B cell (primary cell): ENCODE results near the gene SLC35A2. TPM values are rescaled to one million over a fixed set of nuclear protein-coding genes. Genes with fewer than 3 reads are reported as not detected.

Source experiments
- ATAC-seq: fragments of 200-7000 bp; cut with Tn5 transposase; one replicate; pipeline ENCODE4 v1.10.0; 2021; ENCODE audit warnings: low read depth, mild to moderate bottlenecking, moderate number of reproducible peaks, moderate library complexity
- CTCF ChIA-PET: fragments of 350-600 bp; sonication (Branson Sonifier 250); formaldehyde crosslinking; loops from one replicate; lab custom pipeline; 2021; ENCODE audit warnings: antibody characterized with exemption, inconsistent platforms; lab: Charles Lee
- POLR2A ChIA-PET: fragments of 350-600 bp; sonication (Branson Sonifier 250); formaldehyde crosslinking; loops from one replicate; lab custom pipeline; 2021; ENCODE audit warnings: antibody characterized with exemption; lab: Charles Lee
- DNase-seq: peaks from one replicate; pipeline ENCODE4 v3.0.0; 2013
- H2AFZ ChIP-seq: 2 replicates; pipeline ENCODE4 v1.6.1; 2012; ENCODE audit warnings: mild to moderate bottlenecking, low read depth, low read length; ENCODE audit not compliant: insufficient read depth, poor library complexity, severe bottlenecking
- H3K27ac ChIP-seq, 2 donors: 1 replicate in 1 of 2; 2 replicates in 1 of 2; pipeline ENCODE4 v1.5.1; 2012 to 2013; ENCODE audit warnings: low read length in 2 of 2, mild to moderate bottlenecking in 2 of 2, moderate library complexity in 1 of 2
- H3K27me3 ChIP-seq, 4 experiments: fragments of 200-600 bp in 1 of 4; sonication (generic) in 1 of 4; replicated peaks in 1 of 4; 1 replicate in 2 of 4; 2 replicates in 2 of 4; pipeline versions ENCODE4 v1.6.1 to v1.7.0; 2013 to 2016; ENCODE audit warnings: low read length in 3 of 4, mild to moderate bottlenecking in 2 of 4, mixed read lengths in 1 of 4, moderate library complexity in 1 of 4; ENCODE audit not compliant: insufficient read depth in 4 of 4, control insufficient read depth in 3 of 4; ENCODE audit errors: control extremely low read depth in 1 of 4
- H3K36me3 ChIP-seq, 2 experiments: replicated peaks in 1 of 2; 1 replicate in 1 of 2; 2 replicates in 1 of 2; pipeline versions ENCODE4 v1.6.1 to v1.7.1; 2013; ENCODE audit warnings: low read length in 1 of 2; ENCODE audit not compliant: insufficient read depth in 2 of 2, control insufficient read depth in 1 of 2; ENCODE audit errors: control extremely low read depth in 1 of 2, extremely low read depth in 1 of 2
- H3K4me1 ChIP-seq, 2 donors: fragments of 200-600 bp in 1 of 2; sonication (generic) in 1 of 2; 1 replicate in 1 of 2; 2 replicates in 1 of 2; pipeline versions ENCODE4 v1.5.1 to v1.6.1; 2013 to 2017; ENCODE audit warnings: low read length in 2 of 2; ENCODE audit not compliant: control insufficient read depth in 2 of 2, insufficient read depth in 2 of 2
- H3K4me2 ChIP-seq: replicated peaks from 2 replicates; pipeline ENCODE3; 2012; ENCODE audit warnings: mild to moderate bottlenecking, low read depth, low read length; ENCODE audit not compliant: poor library complexity, severe bottlenecking
- H3K4me3 ChIP-seq, 5 experiments: fragments of 200-600 bp in 1 of 5; sonication (generic) in 1 of 5; 1 replicate in 3 of 5; 2 replicates in 2 of 5; pipeline versions ENCODE4 v1.5.1 to v1.7.0; 2011 to 2016; ENCODE audit warnings: low read length in 4 of 5, mild to moderate bottlenecking in 4 of 5, low read depth in 2 of 5, control low read depth in 1 of 5, moderate library complexity in 1 of 5; ENCODE audit not compliant: insufficient read depth in 1 of 5; ENCODE audit errors: control extremely low read depth in 1 of 5, extremely low read depth in 1 of 5
- H3K79me2 ChIP-seq: fragments of 200-600 bp; sonication (generic); one replicate; pipeline ENCODE4 v1.6.0; 2016; ENCODE audit warnings: low read length; ENCODE audit not compliant: control insufficient read depth, insufficient read depth
- H3K9ac ChIP-seq: fragments of 200-600 bp; sonication (generic); 2 replicates; pipeline ENCODE4 v1.6.1; 2017; ENCODE audit warnings: mild to moderate bottlenecking, low read length, moderate library complexity
- H3K9me3 ChIP-seq, 3 donors: one replicate each; pipeline versions ENCODE4 v1.6.1 to v1.7.1; 2013; ENCODE audit warnings: low read length in 2 of 3; ENCODE audit not compliant: control insufficient read depth in 2 of 3, insufficient read depth in 1 of 3; ENCODE audit errors: control extremely low read depth in 1 of 3
- H4K20me1 ChIP-seq: 2 replicates; pipeline ENCODE4 v1.6.0; 2012; ENCODE audit warnings: mild to moderate bottlenecking, low read length; ENCODE audit not compliant: insufficient read depth, control insufficient read depth, poor library complexity, severe bottlenecking
- H3K27ac Mint-ChIP-seq: one replicate; pipeline ENCODE4 v1.8.0; 2021; ENCODE audit warnings: mixed read lengths
- H3K27me3 Mint-ChIP-seq: one replicate; pipeline ENCODE4 v1.8.0; 2021; ENCODE audit warnings: mixed read lengths
- H3K4me1 Mint-ChIP-seq: one replicate; pipeline ENCODE4 v1.8.0; 2021; ENCODE audit warnings: mixed read lengths
- H3K4me3 Mint-ChIP-seq: one replicate; pipeline ENCODE4 v1.8.0; 2021; ENCODE audit warnings: mixed read lengths
- H3K9me3 Mint-ChIP-seq: one replicate; pipeline ENCODE4 v1.8.0; 2022; ENCODE audit warnings: mixed read lengths; ENCODE audit not compliant: insufficient read depth
- EZH2 ChIP-seq: IDR thresholded peaks from 2 replicates; pipeline ENCODE4 v1.6.1; 2012; ENCODE audit warnings: borderline replicate concordance, low read depth, mild to moderate bottlenecking, moderate library complexity, low read length; ENCODE audit not compliant: insufficient read depth, poor library complexity, severe bottlenecking
- WGBS: methylation state at CpG from one replicate; pipeline ENCODE4 v1.1.5; 2013; ENCODE audit warnings: missing lambda C conversion rate; ENCODE audit not compliant: insufficient coverage; 5-methylcytosine and 5-hydroxymethylcytosine counted together
- intact Hi-C: fragments of 100-400 bp; cut with micrococcal nuclease; formaldehyde crosslinking; loops from one replicate; pipeline ENCODE4 v1.10.0; 2022
- polyA plus RNA-seq: library from polyadenylated mRNA; depleted of rRNA; stranded (reverse); fragments of >200 nt; gene quantifications from 2 replicates; pipeline ENCODE4 v1.2.3, GENCODE V29; 2012
- total RNA-seq, 2 donors: library from RNA; stranded (reverse); fragments of 120-200 nt in 1 of 2; gene quantifications; 1 replicate in 1 of 2; 2 replicates in 1 of 2; pipeline versions ENCODE4 v1.2.3 to v1.2.4, GENCODE V29; 2013 to 2022
- TF ChIP-seq, protein P1 (sequence below): fragments of 200-600 bp; IDR thresholded peaks from one replicate; pipeline ENCODE4 v1.8.0; 2022; ENCODE audit warnings: antibody characterized with exemption, mild to moderate bottlenecking

The SLC35A2 gene
- total and polyA plus RNA-seq, 2 donors (not counting 1 experiment from before 2014, with no cell fraction given) = 19.1 to 22.0 TPM

DNA sequence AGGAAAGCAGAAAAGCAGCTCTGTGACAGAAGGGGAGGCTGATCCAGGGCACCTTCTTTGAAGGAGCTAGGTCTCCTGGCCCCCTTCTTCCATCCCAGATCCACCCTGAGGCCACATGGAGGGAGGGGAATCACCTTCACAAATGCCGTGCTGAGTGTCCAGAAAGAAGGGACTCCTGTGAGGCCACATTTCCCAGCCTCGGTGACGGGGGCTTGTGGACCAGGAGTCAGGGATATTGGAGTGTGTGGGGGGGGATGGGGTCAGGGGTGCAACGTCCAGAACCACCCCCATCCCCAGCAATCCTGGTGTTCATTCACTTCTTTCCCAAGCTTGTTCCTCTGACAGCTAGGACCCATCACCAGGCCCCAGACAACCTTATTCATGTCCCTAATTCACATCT is 18.6 kb downstream of the SLC35A2 start:
- Mint-ChIP-seq H3K27ac (no peak overlapping the region), H3K9me3 (no peaks in the 10 kb centered on the region), H3K4me3 (no peak overlapping the region), H3K27me3 (no peaks in the 10 kb centered on the region), H3K4me1 (peaks cover 25% of the 10 kb centered on the region)
- TF ChIP-seq, protein P1, sequence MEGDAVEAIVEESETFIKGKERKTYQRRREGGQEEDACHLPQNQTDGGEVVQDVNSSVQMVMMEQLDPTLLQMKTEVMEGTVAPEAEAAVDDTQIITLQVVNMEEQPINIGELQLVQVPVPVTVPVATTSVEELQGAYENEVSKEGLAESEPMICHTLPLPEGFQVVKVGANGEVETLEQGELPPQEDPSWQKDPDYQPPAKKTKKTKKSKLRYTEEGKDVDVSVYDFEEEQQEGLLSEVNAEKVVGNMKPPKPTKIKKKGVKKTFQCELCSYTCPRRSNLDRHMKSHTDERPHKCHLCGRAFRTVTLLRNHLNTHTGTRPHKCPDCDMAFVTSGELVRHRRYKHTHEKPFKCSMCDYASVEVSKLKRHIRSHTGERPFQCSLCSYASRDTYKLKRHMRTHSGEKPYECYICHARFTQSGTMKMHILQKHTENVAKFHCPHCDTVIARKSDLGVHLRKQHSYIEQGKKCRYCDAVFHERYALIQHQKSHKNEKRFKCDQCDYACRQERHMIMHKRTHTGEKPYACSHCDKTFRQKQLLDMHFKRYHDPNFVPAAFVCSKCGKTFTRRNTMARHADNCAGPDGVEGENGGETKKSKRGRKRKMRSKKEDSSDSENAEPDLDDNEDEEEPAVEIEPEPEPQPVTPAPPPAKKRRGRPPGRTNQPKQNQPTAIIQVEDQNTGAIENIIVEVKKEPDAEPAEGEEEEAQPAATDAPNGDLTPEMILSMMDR = no peak
- TF ChIP-seq EZH2 = no peak
- Histone ChIP-seq H3K36me3 (no peaks in the 10 kb centered on the region), H3K27me3 (no peaks in the 10 kb centered on the region), H3K4me2 (no peak overlapping the region), H3K9me3 (no peaks in the 10 kb centered on the region), H3K4me1 (peaks cover 9 to 12% of the 10 kb centered on the region in 2 donors), H3K27ac (no peak overlapping the region), H2AFZ (no peak overlapping the region), H4K20me1 (no peaks in the 10 kb centered on the region), H3K4me3 (no peak overlapping the region), H3K79me2 (peaks cover 22% of the 10 kb centered on the region), H3K9ac (no peak overlapping the region)
- CTCF ChIA-PET = interaction anchor here (2.1 to 4.6 kb wide), 3 partner anchors 23 to 53 kb away, joined by 5 to 33 read pairs (median 30); no protein-coding TSS in a partner anchor
- no peak for ATAC-seq
- no CpG with 5 or more reads among the region's 4 CpGs for WGBS
- intact Hi-C loops = loop anchor here (5.0 to 10.0 kb wide), 4 partner anchors 196 to 1058 kb away; partner anchors contain the start of genes SUV39H1 and ZNF81
- POLR2A ChIA-PET = interaction anchor here (0.6 kb wide), 1 partner anchor 66 kb away, joined by 8 read pairs; no protein-coding TSS in a partner anchor
- no peak for DNase-seq
